D721Med (cell line): Measurements from ENCODE around the gene NOP53.
"Not testable (repeated sequence)": the region's sequence is repeated elsewhere in the genome, so short reads cannot be mapped to it uniquely, and the experiment has no call there.

Experiments used
- DNase-seq: peaks from one replicate; pipeline ENCODE4 v3.0.0; 2011; ENCODE audit warnings: low spot score; ENCODE audit not compliant: insufficient read length
- FAIRE-seq: peaks from 2 replicates; lab custom pipeline; 2011; peaks lifted over from hg19 to GRCh38; lab: Jason Lieb, UNC
- CTCF ChIP-seq: IDR thresholded peaks from 2 replicates; pipeline ENCODE4 v1.5.1; 2012; ENCODE audit warnings: mild to moderate bottlenecking, control low read depth; ENCODE audit not compliant: insufficient read depth; ENCODE audit errors: missing control alignments

Gene NOP53

GRCh38 chr19:47713046-47714021 lies 32.0 kb upstream of the NOP53 start, which contains the start of gene EHD2:
Gene EHD2 (plus strand): TSS chr19:47713422. CDS start chr19:47716613, 3,191 bp downstream.
- peak; percentile 64 for TF ChIP-seq CTCF
- no peak for FAIRE-seq
- DNase-seq, result no peak

DNA sequence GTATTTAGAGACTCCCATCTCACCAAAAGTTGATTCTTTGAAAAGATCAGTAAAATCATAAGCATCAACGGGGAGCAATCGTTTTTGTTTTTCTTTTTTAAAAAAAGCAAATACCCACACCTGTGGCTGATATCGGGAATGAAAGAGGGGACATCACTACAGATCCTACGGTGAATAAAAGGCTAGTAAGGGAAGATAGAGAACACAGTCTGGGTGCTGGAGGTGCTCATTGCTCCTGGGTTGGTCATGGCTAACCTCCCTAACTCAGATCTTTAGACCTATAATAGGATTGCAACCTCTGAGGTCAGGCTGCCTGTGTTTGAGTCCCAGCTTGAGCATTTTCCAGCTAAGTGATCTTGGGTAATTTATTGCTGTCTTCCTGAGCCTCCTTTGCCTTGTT lies 31.0 kb upstream of the NOP53 start:
- DNase-seq (no peak), FAIRE-seq (no peak)
- TF ChIP-seq CTCF, result no peak

DNA sequence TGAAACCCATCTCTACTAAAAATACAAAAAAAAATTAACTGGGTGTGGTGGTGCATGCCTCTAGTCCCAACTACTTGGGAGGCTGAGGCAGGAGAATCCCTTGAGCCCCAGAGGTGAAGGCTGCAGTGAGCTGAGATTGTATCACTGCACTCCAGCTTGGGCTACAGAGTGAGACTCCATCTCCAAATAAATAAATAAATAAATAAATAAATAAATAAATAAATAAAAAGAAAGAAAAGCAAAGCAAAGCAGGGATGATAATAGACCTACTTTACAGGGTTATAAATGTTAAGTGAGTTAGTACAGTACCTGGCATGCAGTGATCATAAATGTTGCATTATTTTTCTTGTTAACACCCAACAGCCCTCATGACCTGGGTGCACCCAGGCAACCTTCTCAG lies 30.5 kb upstream of the NOP53 start:
- DNase-seq, FAIRE-seq: not testable (repeated sequence)

GRCh38 chr19:47716270-47716937 lies 28.9 kb upstream of the NOP53 start:
- no peak for TF ChIP-seq CTCF
- no peak for FAIRE-seq
- no peak for DNase-seq

DNA sequence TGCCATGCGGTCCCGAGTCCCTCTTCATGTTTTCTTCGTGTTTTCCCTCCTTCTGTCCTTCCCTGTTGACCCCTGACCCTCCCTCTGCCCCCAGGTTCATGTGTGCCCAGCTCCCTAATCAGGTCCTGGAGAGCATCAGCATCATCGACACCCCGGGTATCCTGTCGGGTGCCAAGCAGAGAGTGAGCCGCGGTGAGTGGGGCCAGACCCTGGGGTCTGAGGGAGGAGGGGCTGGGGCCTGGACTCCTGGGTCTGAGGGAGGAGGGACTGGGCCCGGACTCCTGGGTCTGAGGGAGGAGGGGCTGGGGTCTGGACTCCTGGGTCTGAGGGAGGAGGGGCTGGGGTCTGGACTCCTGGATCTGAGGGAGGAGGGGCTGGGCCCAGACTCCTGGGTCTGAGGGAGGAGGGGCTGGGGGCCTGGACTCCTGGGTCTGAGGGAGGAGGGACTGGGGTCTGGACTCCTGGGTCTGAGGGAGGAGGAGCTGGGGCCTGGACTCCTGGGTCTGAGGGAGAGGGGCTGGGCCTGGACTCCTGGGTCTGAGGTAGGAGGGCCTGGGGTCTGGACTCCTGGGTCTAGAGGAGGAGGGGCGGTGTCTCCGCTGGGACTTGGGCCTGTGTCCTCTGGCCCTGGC lies 26.8 kb upstream of the NOP53 start:
- DNase-seq, FAIRE-seq: not testable (repeated sequence)

DNA sequence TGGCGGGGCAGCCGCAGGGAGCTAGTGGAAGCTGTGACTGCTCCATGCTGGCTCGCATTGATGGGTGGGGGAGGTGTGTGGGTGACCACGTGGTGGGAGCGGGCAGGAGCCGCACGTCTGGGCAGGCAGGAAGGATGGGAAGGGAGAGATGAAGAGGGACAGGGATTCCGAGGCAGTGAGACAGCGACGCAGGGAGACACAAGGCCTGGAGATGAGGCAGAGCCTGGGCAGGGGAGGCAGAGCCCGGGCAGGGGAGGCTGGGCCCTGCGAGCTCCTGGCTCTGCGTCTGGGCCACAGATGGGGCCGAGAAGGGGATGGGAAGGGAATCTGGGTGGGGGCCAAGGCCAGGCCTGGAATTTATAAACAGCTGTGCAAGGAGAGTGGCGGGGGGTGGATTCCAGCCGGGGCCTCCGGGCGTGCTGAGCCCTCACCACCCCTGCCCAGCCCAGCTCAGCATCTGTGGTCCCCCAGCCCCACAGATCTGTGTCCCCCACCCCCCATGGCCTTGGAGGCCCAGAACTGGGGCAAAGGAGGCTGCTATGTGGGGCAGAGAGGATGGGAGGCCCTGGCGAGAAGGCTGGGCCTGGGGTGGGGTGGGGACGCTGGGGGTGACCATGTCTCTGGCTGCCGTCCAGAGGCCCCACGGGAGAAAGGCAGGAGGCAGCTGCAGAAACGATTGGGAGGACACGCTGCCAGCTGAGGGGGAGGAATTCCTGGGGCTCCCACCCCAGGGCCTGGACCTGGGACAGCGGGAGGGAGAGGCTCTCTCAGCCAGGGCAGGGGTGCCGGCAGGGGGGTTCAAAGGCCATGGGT lies 26.1 kb upstream of the NOP53 start:
- TF ChIP-seq CTCF, result no peak
- no peak for FAIRE-seq
- no peak for DNase-seq

GRCh38 chr19:47720669-47721422 lies 24.5 kb upstream of the NOP53 start:
- no peak for DNase-seq
- TF ChIP-seq CTCF, result no peak
- no peak for FAIRE-seq
